ENCODE results near the gene PLCB1. TPM values are rescaled to one million over a fixed set of nuclear protein-coding genes. Genes with fewer than 3 reads are reported as not detected.

The PLCB1 gene
- polyA plus RNA-seq, 1 donor (not counting 4 experiments of a cell fraction or from before 2014, with no cell fraction given) = 0.37 TPM

GRCh38 chr20:8320306-8320705, 188.2 kb downstream of the PLCB1 start:
- Histone ChIP-seq H3K4me2 (ENCODE audit: control insufficient read depth, extremely low read depth, insufficient read depth, low read depth, low read length) (no peak overlapping the region), H3K9me3 (ENCODE audit: control insufficient read depth, low read depth, low read length) (no peaks in the 10 kb centered on the region), H3K27ac (ENCODE audit: control insufficient read depth, insufficient read depth, low read length) (no peak overlapping the region), H3K9ac (ENCODE audit: control insufficient read depth, extremely low read depth, insufficient read depth, low read length) (no peak overlapping the region), H3K4me1 (ENCODE audit: control insufficient read depth, extremely low read depth, insufficient read depth, low read length) (no peaks in the 10 kb centered on the region), H3K79me2 (ENCODE audit: control insufficient read depth, insufficient read depth, low read length) (no peaks in the 10 kb centered on the region), H3K4me3 (ENCODE audit: control insufficient read depth in 2 of 3, extremely low read depth in 1 of 3, insufficient read depth in 2 of 3, low read depth in 1 of 3, low read length in 3 of 3) (no peak overlapping the region), H3K36me3 (ENCODE audit: control insufficient read depth in 2 of 2, extremely low read depth in 1 of 2, insufficient read depth in 2 of 2, low read length in 2 of 2) (no peaks in the 10 kb centered on the region), H3K27me3 (ENCODE audit: control insufficient read depth, extremely low read depth, insufficient read depth, low read length) (no peaks in the 10 kb centered on the region), H4K20me1 (ENCODE audit: control insufficient read depth, extremely low read depth, insufficient read depth, low read length) (no peaks in the 10 kb centered on the region), H3K9me1 (ENCODE audit: control insufficient read depth, extremely low read depth, insufficient read depth, low read length) (no peaks in the 10 kb centered on the region), H2AFZ (ENCODE audit: control insufficient read depth, low read length) (no peak overlapping the region)
- TF ChIP-seq CTCF (optimal IDR thresholded peaks at IDR 0.05 in 1 of 3, IDR thresholded peaks at IDR 0.05 in 1 of 3, conservative IDR thresholded peaks at IDR 0.05 in 1 of 3; ENCODE audit: extremely low read depth in 1 of 3, insufficient read depth in 2 of 3, low read length in 3 of 3) (no peak), EZH2 (IDR thresholded peaks at IDR 0.05; ENCODE audit: low read length) (no peak)
- DNase-seq (ENCODE audit: low read depth, low spot score) (no peak), FAIRE-seq (no peak)
- dilution Hi-C loops (cut with MboI; ENCODE audit: extremely low pct_ligation_motif_present, low sequenced_read_pairs) = no loop called here

- dilution Hi-C loops (cut with MboI; ENCODE audit: extremely low pct_ligation_motif_present, low sequenced_read_pairs) = no loop called here
- Histone ChIP-seq H3K4me3 (ENCODE audit: control insufficient read depth in 2 of 3, extremely low read depth in 1 of 3, insufficient read depth in 2 of 3, low read depth in 1 of 3, low read length in 3 of 3) (no peak overlapping the region), H4K20me1 (ENCODE audit: control insufficient read depth, extremely low read depth, insufficient read depth, low read length) (no peaks in the 10 kb centered on the region), H3K9me3 (ENCODE audit: control insufficient read depth, low read depth, low read length) (no peaks in the 10 kb centered on the region), H3K4me2 (ENCODE audit: control insufficient read depth, extremely low read depth, insufficient read depth, low read depth, low read length) (no peak overlapping the region), H3K9me1 (ENCODE audit: control insufficient read depth, extremely low read depth, insufficient read depth, low read length) (no peaks in the 10 kb centered on the region), H3K27me3 (ENCODE audit: control insufficient read depth, extremely low read depth, insufficient read depth, low read length) (no peaks in the 10 kb centered on the region), H3K36me3 (ENCODE audit: control insufficient read depth in 2 of 2, extremely low read depth in 1 of 2, insufficient read depth in 2 of 2, low read length in 2 of 2) (no peaks in the 10 kb centered on the region), H3K27ac (ENCODE audit: control insufficient read depth, insufficient read depth, low read length) (no peak overlapping the region), H3K4me1 (ENCODE audit: control insufficient read depth, extremely low read depth, insufficient read depth, low read length) (no peaks in the 10 kb centered on the region), H3K79me2 (ENCODE audit: control insufficient read depth, insufficient read depth, low read length) (no peaks in the 10 kb centered on the region), H3K9ac (ENCODE audit: control insufficient read depth, extremely low read depth, insufficient read depth, low read length) (no peak overlapping the region), H2AFZ (ENCODE audit: control insufficient read depth, low read length) (no peak overlapping the region)
- FAIRE-seq = no peak
- DNase-seq (ENCODE audit: low read depth, low spot score) = no peak
- no peak for TF ChIP-seq CTCF (optimal IDR thresholded peaks at IDR 0.05 in 1 of 3, IDR thresholded peaks at IDR 0.05 in 1 of 3, conservative IDR thresholded peaks at IDR 0.05 in 1 of 3; ENCODE audit: extremely low read depth in 1 of 3, insufficient read depth in 2 of 3, low read length in 3 of 3)
- TF ChIP-seq EZH2 (IDR thresholded peaks at IDR 0.05; ENCODE audit: low read length) = no peak
Observed at GRCh38 chr20:8321001-8321400, 188.9 kb downstream of the PLCB1 start.

Measured in keratinocyte (primary cell).